Skeletal muscle satellite cell (primary cell): ENCODE results near the gene PYGL.
"Not testable (repeated sequence)": the region's sequence is repeated elsewhere in the genome, so short reads cannot be mapped to it uniquely, and the experiment has no call there.

Experiments used
- H3K27me3 ChIP-seq: 2 replicates; pipeline ENCODE4 v1.7.0; 2013; ENCODE audit warnings: low read length; ENCODE audit not compliant: control insufficient read depth, insufficient read depth
- H3K36me3 ChIP-seq: 2 replicates; pipeline ENCODE4 v1.7.0; 2013; ENCODE audit warnings: mild to moderate bottlenecking, control low read depth, low read length; ENCODE audit not compliant: insufficient read depth
- H3K4me1 ChIP-seq: 2 replicates; pipeline ENCODE4 v1.7.0; 2013; ENCODE audit warnings: low read length; ENCODE audit not compliant: control insufficient read depth, insufficient read depth
- H3K4me2 ChIP-seq: 2 replicates; pipeline ENCODE4 v1.7.0; 2013; ENCODE audit warnings: mild to moderate bottlenecking, low read length
- H3K4me3 ChIP-seq: 2 replicates; pipeline ENCODE4 v1.7.0; 2013; ENCODE audit warnings: low read length
- H3K9ac ChIP-seq: 2 replicates; pipeline ENCODE4 v1.7.0; 2013; ENCODE audit warnings: mild to moderate bottlenecking, low read depth, low read length, moderate library complexity
- H3K9me3 ChIP-seq: replicated peaks from 2 replicates; pipeline ENCODE4 v1.7.0; 2013; ENCODE audit warnings: mild to moderate bottlenecking, control low read depth, low read length

Gene PYGL

GRCh38 chr14:50970886-50971781, 26.9 kb upstream of the PYGL start:
- peaks cover 6% of the 10 kb centered on the region for H3K27me3 ChIP-seq
- H3K4me1 ChIP-seq = no peaks in the 10 kb centered on the region
- no peaks in the 10 kb centered on the region for H3K36me3 ChIP-seq
- H3K9ac ChIP-seq = no peak overlapping the region
- H3K4me2 ChIP-seq = no peak overlapping the region
- no peak overlapping the region for H3K4me3 ChIP-seq
- H3K9me3 ChIP-seq = no peaks in the 10 kb centered on the region

GRCh38 chr14:50967790-50968189, 23.5 kb upstream of the PYGL start:
- Histone ChIP-seq H3K36me3 (no peaks in the 10 kb centered on the region), H3K4me1 (peaks cover 11% of the 10 kb centered on the region), H3K4me2 (no peak overlapping the region), H3K9ac (no peak overlapping the region), H3K27me3 (peaks cover 6% of the 10 kb centered on the region), H3K9me3 (no peaks in the 10 kb centered on the region), H3K4me3 (no peak overlapping the region)

- Histone ChIP-seq H3K9ac (no peak overlapping the region), H3K4me3 (no peak overlapping the region), H3K4me1 (peaks cover 17% of the 10 kb centered on the region), H3K27me3 (peaks cover 6% of the 10 kb centered on the region), H3K9me3 (no peaks in the 10 kb centered on the region), H3K36me3 (no peaks in the 10 kb centered on the region), H3K4me2 (no peak overlapping the region)
Observed at GRCh38 chr14:50967103-50967502, 22.8 kb upstream of the PYGL start.

GRCh38 chr14:50964683-50965390, 20.6 kb upstream of the PYGL start:
- Histone ChIP-seq H3K4me3 (no peak overlapping the region), H3K9ac (peak overlapping the region; percentile 7), H3K4me1 (peaks cover 32% of the 10 kb centered on the region), H3K9me3 (no peaks in the 10 kb centered on the region), H3K36me3 (no peaks in the 10 kb centered on the region), H3K27me3 (no peaks in the 10 kb centered on the region), H3K4me2 (peak overlapping the region; percentile 61)

GRCh38 chr14:50963919-50964318, 19.6 kb upstream of the PYGL start:
- no peaks in the 10 kb centered on the region for H3K9me3 ChIP-seq

GRCh38 chr14:50961605-50962221, 17.4 kb upstream of the PYGL start:
- Histone ChIP-seq H3K36me3 (no peaks in the 10 kb centered on the region), H3K4me1 (peaks cover 32% of the 10 kb centered on the region), H3K4me2 (peak overlapping the region; percentile 59), H3K9me3 (no peaks in the 10 kb centered on the region), H3K27me3 (no peaks in the 10 kb centered on the region), H3K9ac (no peak overlapping the region), H3K4me3 (peak overlapping the region; percentile 20)

More at GRCh38 chr14:50963919-50964318, 19.6 kb upstream of the PYGL start:
- no peaks in the 10 kb centered on the region for H3K36me3 ChIP-seq
- no peaks in the 10 kb centered on the region for H3K27me3 ChIP-seq
- no peak overlapping the region for H3K4me2 ChIP-seq
- H3K4me1 ChIP-seq = peaks cover 32% of the 10 kb centered on the region
- H3K9ac ChIP-seq = no peak overlapping the region
- H3K4me3 ChIP-seq = no peak overlapping the region

- Histone ChIP-seq H3K4me3 (no peak overlapping the region), H3K36me3 (no peaks in the 10 kb centered on the region), H3K4me2 (no peak overlapping the region), H3K4me1 (peaks cover 28% of the 10 kb centered on the region), H3K9me3 (no peaks in the 10 kb centered on the region), H3K27me3 (no peaks in the 10 kb centered on the region), H3K9ac (no peak overlapping the region)
Observed at GRCh38 chr14:50957296-50957695, 13.0 kb upstream of the PYGL start.

- H3K36me3 ChIP-seq, H3K9ac ChIP-seq, H3K4me2 ChIP-seq, H3K9me3 ChIP-seq, H3K4me3 ChIP-seq, H3K27me3 ChIP-seq: not testable (repeated sequence)
- peaks cover 20% of the 10 kb centered on the region for H3K4me1 ChIP-seq
Observed at GRCh38 chr14:50956421-50956820, 12.1 kb upstream of the PYGL start.

GRCh38 chr14:50955373-50956043, 11.2 kb upstream of the PYGL start:
- Histone ChIP-seq H3K36me3 (no peaks in the 10 kb centered on the region), H3K27me3 (no peaks in the 10 kb centered on the region), H3K4me3 (no peak overlapping the region), H3K9me3 (no peaks in the 10 kb centered on the region), H3K4me1 (peaks cover 11% of the 10 kb centered on the region), H3K9ac (peak overlapping the region; percentile 48), H3K4me2 (peak overlapping the region; percentile 44)

GRCh38 chr14:50954811-50955372, 10.6 kb upstream of the PYGL start:
- no peaks in the 10 kb centered on the region for H3K36me3 ChIP-seq
- H3K9ac ChIP-seq = peak overlapping the region; percentile 48
- no peak overlapping the region for H3K4me3 ChIP-seq
- peak overlapping the region; percentile 44 for H3K4me2 ChIP-seq
- H3K9me3 ChIP-seq = no peaks in the 10 kb centered on the region
- H3K27me3 ChIP-seq = no peaks in the 10 kb centered on the region
- H3K4me1 ChIP-seq = peaks cover 11% of the 10 kb centered on the region

GRCh38 chr14:50953502-50953901, 9.2 kb upstream of the PYGL start:
- Histone ChIP-seq H3K36me3 (no peaks in the 10 kb centered on the region), H3K4me1 (peaks cover 11% of the 10 kb centered on the region), H3K27me3 (no peaks in the 10 kb centered on the region), H3K4me2 (no peak overlapping the region), H3K9me3 (no peaks in the 10 kb centered on the region), H3K9ac (no peak overlapping the region), H3K4me3 (no peak overlapping the region)
